K562 (cell line): ENCODE data around the gene TMPRSS6. TPM values are rescaled to one million over a fixed set of nuclear protein-coding genes. Genes with fewer than 3 reads are reported as not detected.
A peak's percentile ranks its signal among the peaks of the same experiment; 100 is the strongest.

ENCODE experiments used
- ATAC-seq: fragments of 200-7000 bp; cut with Tn5 transposase; 3 replicates; pipeline ENCODE4 v1.9.1; 2020; ENCODE audit warnings: moderate library complexity
- BruUV-seq: library from RNA; stranded (reverse); fragments of 400-500 nt; replicated peaks from 2 replicates; lab custom pipeline; 2021; lab: Mats Ljungman, UMichigan
- CTCF ChIA-PET: fragments of 300-600 bp; formaldehyde crosslinking; extraction: SDS; loops from one replicate; lab custom pipeline; 2021; ENCODE audit warnings: low intra/inter-chr PET ratio; lab: Yijun Ruan, JAX
- POLR2A ChIA-PET: fragments of 300-600, 350-650 bp; sonication (Branson Sonifier 250); formaldehyde crosslinking; extraction: SDS; loops from one replicate; lab custom pipeline; 2021; ENCODE audit warnings: antibody characterized with exemption, inconsistent platforms; lab: Yijun Ruan, JAX
- DNase-seq, 4 experiments: peaks; one replicate each; pipeline versions ENCODE4 v3.0.0 to v3.0.0-alpha.2; 2011 to 2018; ENCODE audit warnings: low spot score in 3 of 4, mixed read lengths in 3 of 4; ENCODE audit errors: extremely low read depth in 1 of 4
- FAIRE-seq: peaks from 2 replicates; lab custom pipeline; 2011; peaks lifted over from hg19 to GRCh38; lab: Jason Lieb, UNC
- H2AFZ ChIP-seq: 2 replicates; pipeline ENCODE4 v1.6.0; 2011; ENCODE audit warnings: low read depth, low read length, control low read depth, inconsistent platforms
- H3K27ac ChIP-seq: fragments of 200-600 bp; 3 replicates; pipeline ENCODE4 v1.8.0; 2011; ENCODE audit warnings: low read depth, mild to moderate bottlenecking, control low read depth, inconsistent platforms, low read length, moderate library complexity, mixed read lengths; ENCODE audit errors: extremely low read depth
- H3K27me3 ChIP-seq, 2 experiments: fragments of 300-600 bp in 1 of 2; 2 replicates in 1 of 2; 3 replicates in 1 of 2; pipeline versions ENCODE4 v1.6.0 to v1.8.0; 2011; ENCODE audit warnings: inconsistent platforms in 2 of 2, low read length in 2 of 2, mild to moderate bottlenecking in 1 of 2, mixed read lengths in 1 of 2, moderate library complexity in 1 of 2; ENCODE audit not compliant: control insufficient read depth in 2 of 2, insufficient read depth in 2 of 2
- H3K36me3 ChIP-seq: fragments of 300-600 bp; 3 replicates; pipeline ENCODE4 v1.8.0; 2011; ENCODE audit warnings: mild to moderate bottlenecking, low read length, inconsistent platforms; ENCODE audit not compliant: control insufficient read depth, insufficient read depth
- H3K4me1 ChIP-seq, 2 experiments: fragments of 200-600 bp in 1 of 2; replicated peaks in 1 of 2; 2 replicates in 1 of 2; 3 replicates in 1 of 2; pipeline versions ENCODE4 v1.5.1 to v1.8.0; 2011; ENCODE audit warnings: inconsistent platforms in 2 of 2, low read length in 2 of 2, mild to moderate bottlenecking in 1 of 2, mixed read lengths in 1 of 2, moderate library complexity in 1 of 2; ENCODE audit not compliant: control insufficient read depth in 2 of 2, insufficient read depth in 2 of 2
- H3K4me2 ChIP-seq: 2 replicates; pipeline ENCODE4 v1.6.1; 2011; ENCODE audit warnings: low read length, control low read depth, inconsistent platforms, mixed read lengths; ENCODE audit not compliant: insufficient read depth
- H3K4me3 ChIP-seq: fragments of 200-600 bp; sonication (generic), shearing (Covaris generic); 2 replicates; pipeline ENCODE4 v1.5.1; 2016; ENCODE audit warnings: control low read depth, inconsistent platforms
- H3K79me2 ChIP-seq: fragments of 200-600 bp; 3 replicates; pipeline ENCODE4 v1.8.0; 2011; ENCODE audit warnings: low read length, inconsistent platforms; ENCODE audit not compliant: control insufficient read depth, insufficient read depth
- H3K9ac ChIP-seq, 2 experiments: 2 replicates each; pipeline versions ENCODE4 v1.6.0 to v1.6.1; 2011; ENCODE audit warnings: low read depth in 2 of 2, low read length in 2 of 2, control low read depth in 1 of 2, inconsistent platforms in 1 of 2, mild to moderate bottlenecking in 1 of 2, mixed read lengths in 1 of 2; ENCODE audit not compliant: insufficient read depth in 1 of 2
- H3K9me1 ChIP-seq: one replicate; pipeline ENCODE4 v1.6.0; 2011; ENCODE audit warnings: inconsistent platforms, mild to moderate bottlenecking, low read length, moderate library complexity; ENCODE audit not compliant: control insufficient read depth, insufficient read depth
- H3K9me3 ChIP-seq: replicated peaks from 2 replicates; pipeline ENCODE4 v1.5.1; 2011; ENCODE audit warnings: low read depth, low read length, inconsistent platforms; ENCODE audit not compliant: control insufficient read depth, insufficient read depth
- H4K20me1 ChIP-seq: replicated peaks from 2 replicates; pipeline ENCODE4 v1.6.1; 2011; ENCODE audit warnings: low read length, inconsistent platforms, mixed read lengths; ENCODE audit not compliant: control insufficient read depth, insufficient read depth
- ARID3A ChIP-seq: IDR thresholded peaks from 2 replicates; pipeline ENCODE4 v1.6.1; 2012; ENCODE audit warnings: low read depth, low read length, improper control_type of control experiment, borderline replicate concordance
- ATF3 ChIP-seq, 2 experiments: fragments of 450-650 bp in 1 of 2; sonication (generic) in 1 of 2; formaldehyde crosslinking in 1 of 2; IDR thresholded peaks in 1 of 2; conservative IDR thresholded peaks in 1 of 2; 2 replicates each; pipeline versions ENCODE4 v1.6.1 to v1.8.1; 2016 to 2023; ENCODE audit warnings: mild to moderate bottlenecking in 2 of 2, moderate library complexity in 2 of 2, inconsistent platforms in 1 of 2, missing genetic modification reagents in 1 of 2
- BRD4 ChIP-seq: fragments of 200-600 bp; sonication (generic); IDR thresholded peaks from 2 replicates; pipeline ENCODE4 v1.6.1; 2017; ENCODE audit warnings: inconsistent platforms
- E4F1 ChIP-seq: fragments of 250-450 bp; sonication (Bioruptor Pico); IDR thresholded peaks from 2 replicates; pipeline ENCODE4 v1.5.0; 2021; ENCODE audit warnings: mild to moderate bottlenecking, borderline replicate concordance
- EZH2 ChIP-seq: IDR thresholded peaks from 2 replicates; pipeline ENCODE4 v1.6.1; 2012; ENCODE audit warnings: low read depth, mild to moderate bottlenecking, inconsistent platforms, low read length, borderline replicate concordance
- GTF2A2 ChIP-seq: IDR thresholded peaks from 2 replicates; pipeline ENCODE4 v1.6.1; 2016; ENCODE audit warnings: mild to moderate bottlenecking, missing genetic modification characterization, missing compliant biosample characterization
- ILF3 ChIP-seq: fragments of 450-650 bp; IDR thresholded peaks from 2 replicates; pipeline ENCODE4 v1.6.1; 2018; ENCODE audit warnings: antibody characterized with exemption, mild to moderate bottlenecking, moderate library complexity, borderline replicate concordance
- MCM7 ChIP-seq, 2 experiments: fragments of 450-650 bp; IDR thresholded peaks; 2 replicates each; pipeline ENCODE4 v1.6.1; 2016 to 2018
- NR1H2 ChIP-seq: sonication (generic); formaldehyde crosslinking; IDR thresholded peaks from 2 replicates; pipeline ENCODE4 v1.4.0; 2020; ENCODE audit warnings: mild to moderate bottlenecking, missing genetic modification reagents
- PHF21A ChIP-seq: fragments of 450-650 bp; IDR thresholded peaks from 2 replicates; pipeline ENCODE4 v1.6.1; 2017; ENCODE audit warnings: low read depth, borderline replicate concordance
- SIN3B ChIP-seq: fragments of 450-650 bp; IDR thresholded peaks from 2 replicates; pipeline ENCODE4 v1.6.1; 2017; ENCODE audit warnings: low read depth, mild to moderate bottlenecking, moderate library complexity
- TEAD2 ChIP-seq: fragments of 450-650 bp; IDR thresholded peaks from 2 replicates; pipeline ENCODE4 v1.6.1; 2016; ENCODE audit warnings: missing genetic modification characterization, control low read depth, missing compliant biosample characterization
- ZFP36 ChIP-seq: fragments of 150-350 bp; IDR thresholded peaks from 2 replicates; pipeline ENCODE4 v1.6.1; 2018; ENCODE audit warnings: low read length, low read depth; ENCODE audit not compliant: partially characterized antibody
- ZNF780A ChIP-seq: fragments of 250-450 bp; sonication (Bioruptor Pico); IDR thresholded peaks from 2 replicates; pipeline ENCODE4 v1.5.0; 2021; ENCODE audit warnings: mild to moderate bottlenecking
- WGBS: fragments of 100-300 bp; shearing (Covaris generic); methylation state at CpG from one replicate; pipeline ENCODE4 v1.1.6; 2016; ENCODE audit warnings: low coverage, mixed read lengths; ENCODE audit not compliant: insufficient coverage; ENCODE audit errors: missing lambda C conversion rate; 5-methylcytosine and 5-hydroxymethylcytosine counted together
- in situ Hi-C: fragments of 300-500 bp; cut with MboI; formaldehyde crosslinking; loops from 4 replicates; pipeline ENCODE4 v1.15.0; 2018; ENCODE audit warnings: inconsistent platforms, mixed read lengths
- intact Hi-C: fragments of 100-400 bp; cut with micrococcal nuclease; formaldehyde crosslinking; loops from 2 replicates; pipeline ENCODE4 v1.14.2; 2022
- polyA plus RNA-seq, 8 experiments: library from polyadenylated mRNA; depleted of rRNA in 4 of 8; stranded (reverse) in 5 of 8; unstranded in 3 of 8; fragments of >200 nt; fragmentation: Nextera tagmentation in 2 of 8; fragmentation: Illumina TruSeq in 1 of 8; extraction: Ambion mirVana in 2 of 8; extraction: Trizol in 1 of 8; gene quantifications; 2 replicates each; pipeline versions ENCODE4 v1.2.1 to v1.2.3, GENCODE V29; 2011 to 2014; ENCODE audit warnings: inconsistent platforms in 1 of 8, missing spikeins in 1 of 8
- total RNA-seq, 7 experiments: library from RNA; depleted of rRNA in 6 of 7; stranded (reverse); fragments of >200 nt in 6 of 7; fragmentation: Illumina TruSeq in 2 of 7; extraction: Trizol in 2 of 7; gene quantifications; 2 replicates each; pipeline versions ENCODE4 v1.2.1 to v1.2.3, GENCODE V29; 2011 to 2021; ENCODE audit warnings: low replicate concordance in 1 of 7

TMPRSS6 gene
- total and polyA plus RNA-seq, 9 of the 15 experiments (the other 6 are each of a cell fraction or from before 2014, with no cell fraction given), result 0.03 TPM; not detected in 8

GRCh38 chr22:37017356-37017755 is 92.2 kb downstream of the TMPRSS6 start:
- TF ChIP-seq NR1H2 (CRISPR knock-in tag) (no peak), PHF21A (no peak), TEAD2 (tag) (no peak), ZFP36 (no peak), MCM7 (IDR thresholded peaks at IDR 0.05) (no peak), BRD4 (no peak), GTF2A2 (tag) (no peak), SIN3B (no peak), ZNF780A (CRISPR knock-in tag) (no peak), EZH2 (no peak), ATF3 (IDR thresholded peaks at IDR 0.05) (no peak), ATF3 (CRISPR knock-in tag; conservative IDR thresholded peaks at IDR 0.05) (no peak), E4F1 (CRISPR knock-in tag) (no peak), ILF3 (no peak), ARID3A (no peak)
- TF ChIP-seq, all 486 proteins: peak for 0
- ChIA-PET CTCF (no interaction called here), POLR2A (interaction anchor here (0.6 to 1.1 kb wide), 2 partner anchors 15 to 242 kb away, joined by 3 to 4 read pairs; no protein-coding TSS in a partner anchor)
- no peak overlapping the region for H3K4me3 ChIP-seq
- 74% methylated on average over 9 of the region's 10 CpGs for WGBS
- FAIRE-seq, result no peak
- no peak for DNase-seq
- H3K9me3 ChIP-seq, result no peaks in the 10 kb centered on the region
- BruUV-seq, result no TSS peak
- in situ Hi-C loops (no loop called here), intact Hi-C loops (no loop called here)
- peaks cover 24% of the 10 kb centered on the region; the same call in 2 of the 3 replicates for H3K36me3 ChIP-seq
- H3K9ac ChIP-seq, result peak overlapping the region in 1 of 2 experiments; percentile 40; a peak in 1 of 4 replicates
- ATAC-seq, result no peak
- no peak overlapping the region for H2AFZ ChIP-seq
- H3K4me2 ChIP-seq, result 0 out of 2 replicates have a peak overlapping the region, but pooled peaks have one; percentile 25
- H3K4me1 ChIP-seq, result peaks cover 29 to 47% of the 10 kb centered on the region in 2 experiments; a peak in 4 of 5 replicates
- H4K20me1 ChIP-seq, result peaks cover 6% of the 10 kb centered on the region
- H3K9me1 ChIP-seq, result peaks cover 2% of the 10 kb centered on the region
- H3K27ac ChIP-seq, result peak overlapping the region; percentile 31; the same call in 2 of the 3 replicates
- H3K79me2 ChIP-seq, result peaks cover 47% of the 10 kb centered on the region
- no peaks in the 10 kb centered on the region for H3K27me3 ChIP-seq
